OCI-LY7 (cell line): ENCODE data around the gene MYLK4.

Experiments
- CTCF ChIP-seq: fragments of 200-600 bp; sonication (generic); conservative IDR thresholded peaks from 2 replicates; pipeline ENCODE4 v1.5.1; 2014; ENCODE audit warnings: mild to moderate bottlenecking, antibody characterized with exemption, low read length, moderate library complexity, mixed read lengths
- EZH2phosphoT487 ChIP-seq: fragments of 200-600 bp; sonication (generic); IDR thresholded peaks from 2 replicates; pipeline ENCODE4 v1.6.1; 2018; ENCODE audit warnings: low read depth, borderline replicate concordance, mild to moderate bottlenecking, mixed run types, antibody characterized with exemption, low read length, moderate library complexity, mixed read lengths

DNA sequence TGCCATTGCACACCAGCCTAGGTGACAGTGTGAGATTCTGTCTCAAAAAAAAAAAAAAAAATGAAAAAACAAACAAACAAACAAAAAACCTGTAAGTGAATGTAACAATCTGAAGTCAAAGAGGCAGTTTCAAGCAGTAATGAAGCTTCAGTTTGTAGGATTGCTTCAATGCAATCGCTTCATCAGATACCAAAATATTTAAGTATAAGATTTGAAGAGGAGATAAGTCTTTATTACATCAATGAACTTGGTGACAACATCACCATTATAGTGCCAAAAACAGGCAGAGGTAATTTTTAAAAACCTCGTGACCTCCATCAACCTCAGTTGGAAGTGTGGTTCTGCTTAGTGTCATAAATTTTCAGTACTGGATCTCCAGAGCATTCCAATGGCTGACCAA is 74.7 kb downstream of the MYLK4 start:
- no peak for TF ChIP-seq CTCF
- no peak for TF ChIP-seq EZH2phosphoT487
